HEK293 (cell line): Measurements from ENCODE around the gene TOP2A.
A peak's percentile ranks its signal among the peaks of the same experiment; 100 is the strongest.

ENCODE experiments used
- CTCF ChIA-PET: fragments of 350-600 bp; formaldehyde crosslinking; extraction: SDS; loops from one replicate; lab custom pipeline; 2021; ENCODE audit warnings: antibody characterized with exemption; lab: Yijun Ruan, JAX
- POLR2A ChIA-PET: fragments of 300-600 bp; formaldehyde crosslinking; extraction: SDS; loops from one replicate; lab custom pipeline; 2020; ENCODE audit warnings: antibody characterized with exemption, inconsistent platforms; lab: Yijun Ruan, JAX
- H3K27ac ChIP-seq: fragments of 200-500 bp; sonication (Bioruptor generic); 2 replicates; pipeline ENCODE4 v1.5.1; 2014; ENCODE audit warnings: low read depth, low read length, control low read depth, inconsistent platforms; ENCODE audit errors: extremely low read depth
- H3K36me3 ChIP-seq, 2 experiments: fragments of 200-500 bp in 1 of 2; sonication (Bioruptor generic) in 1 of 2; 1 replicate in 1 of 2; 2 replicates in 1 of 2; pipeline ENCODE4 v1.5.1; 2014 to 2017; ENCODE audit warnings: inconsistent platforms in 2 of 2, low read length in 2 of 2; ENCODE audit not compliant: control insufficient read depth in 2 of 2, insufficient read depth in 1 of 2
- H3K4me1 ChIP-seq: fragments of 200-500 bp; sonication (Bioruptor generic); 2 replicates; pipeline ENCODE4 v1.5.1; 2014; ENCODE audit warnings: mild to moderate bottlenecking, low read length, inconsistent platforms; ENCODE audit not compliant: control insufficient read depth, insufficient read depth
- H3K4me3 ChIP-seq: 2 replicates; pipeline ENCODE4 v1.5.1; 2011; ENCODE audit warnings: low read depth, mild to moderate bottlenecking, control low read depth, low read length, moderate library complexity
- H3K9me3 ChIP-seq: fragments of 200-500 bp; sonication (Bioruptor generic); 2 replicates; pipeline ENCODE4 v1.5.1; 2014; ENCODE audit warnings: low read depth, low read length, inconsistent platforms; ENCODE audit not compliant: control insufficient read depth, insufficient read depth
- HOXD13 ChIP-seq: sonication (generic); formaldehyde crosslinking; IDR thresholded peaks from 2 replicates; pipeline ENCODE4 v1.8.0; 2022; ENCODE audit warnings: missing genetic modification reagents, borderline replicate concordance
- KLF16 ChIP-seq: fragments of 450-650 bp; formaldehyde crosslinking; IDR thresholded peaks from 2 replicates; pipeline ENCODE4 v1.5.1; 2017; ENCODE audit warnings: missing biosample characterization, missing genetic modification characterization
- OVOL3 ChIP-seq: fragments of 450-650 bp; formaldehyde crosslinking; IDR thresholded peaks from 2 replicates; pipeline ENCODE4 v1.5.1; 2016; ENCODE audit warnings: missing biosample characterization, missing genetic modification characterization
- SCRT2 ChIP-seq: fragments of 450-650 bp; formaldehyde crosslinking; IDR thresholded peaks from 2 replicates; pipeline ENCODE4 v1.5.1; 2016; ENCODE audit warnings: missing biosample characterization, missing genetic modification characterization
- SP2 ChIP-seq: fragments of 450-650 bp; formaldehyde crosslinking; IDR thresholded peaks from 2 replicates; pipeline ENCODE4 v1.5.1; 2016; ENCODE audit warnings: missing biosample characterization, missing genetic modification characterization
- YY1 ChIP-seq: fragments of 450-650 bp; formaldehyde crosslinking; IDR thresholded peaks from 2 replicates; pipeline ENCODE4 v1.5.1; 2018; ENCODE audit warnings: missing biosample characterization, missing genetic modification characterization
- ZIC2 ChIP-seq: fragments of 450-650 bp; formaldehyde crosslinking; IDR thresholded peaks from 2 replicates; pipeline ENCODE4 v1.5.1; 2016; ENCODE audit warnings: missing biosample characterization, missing genetic modification characterization
- ZNF112 ChIP-seq: fragments of 450-650 bp; formaldehyde crosslinking; IDR thresholded peaks from 2 replicates; pipeline ENCODE4 v1.5.0; 2017; ENCODE audit warnings: missing biosample characterization, missing genetic modification characterization
- ZNF521 ChIP-seq: fragments of 450-650 bp; formaldehyde crosslinking; IDR thresholded peaks from 2 replicates; pipeline ENCODE4 v1.5.1; 2017; ENCODE audit warnings: missing biosample characterization, mild to moderate bottlenecking, missing genetic modification characterization
- ZNF558 ChIP-seq: fragments of 450-650 bp; formaldehyde crosslinking; IDR thresholded peaks from 2 replicates; pipeline ENCODE4 v1.5.1; 2016; ENCODE audit warnings: missing biosample characterization, missing genetic modification characterization
- ZNF585B ChIP-seq: fragments of 450-650 bp; formaldehyde crosslinking; IDR thresholded peaks from 2 replicates; pipeline ENCODE4 v1.5.1; 2016; ENCODE audit warnings: missing biosample characterization, missing genetic modification characterization
- ZNF707 ChIP-seq: fragments of 450-650 bp; formaldehyde crosslinking; IDR thresholded peaks from 2 replicates; pipeline ENCODE4 v1.5.1; 2016; ENCODE audit warnings: missing biosample characterization, missing genetic modification characterization
- TF ChIP-seq, protein P1 (sequence below): IDR thresholded peaks from 2 replicates; pipeline ENCODE4 v1.6.1; 2011; ENCODE audit warnings: mild to moderate bottlenecking, low read depth, low read length, borderline replicate concordance
- TF ChIP-seq, protein P2 (sequence below): fragments of 450-650 bp; formaldehyde crosslinking; IDR thresholded peaks from 2 replicates; pipeline ENCODE4 v1.5.1; 2016; ENCODE audit warnings: missing biosample characterization, missing genetic modification characterization
- TF ChIP-seq, protein P3 (sequence below): fragments of 450-650 bp; formaldehyde crosslinking; IDR thresholded peaks from 2 replicates; pipeline ENCODE4 v1.5.1; 2016; ENCODE audit warnings: missing biosample characterization, missing genetic modification characterization
- TF ChIP-seq, protein P4 (sequence below): fragments of 450-650 bp; formaldehyde crosslinking; IDR thresholded peaks from 2 replicates; pipeline ENCODE4 v1.5.1; 2017; ENCODE audit warnings: missing biosample characterization, mild to moderate bottlenecking, missing genetic modification characterization, moderate library complexity
- TF ChIP-seq, protein P5 (sequence below): fragments of 450-650 bp; formaldehyde crosslinking; IDR thresholded peaks from 2 replicates; pipeline ENCODE4 v1.5.1; 2017; ENCODE audit warnings: missing biosample characterization, missing genetic modification characterization

TOP2A gene

DNA sequence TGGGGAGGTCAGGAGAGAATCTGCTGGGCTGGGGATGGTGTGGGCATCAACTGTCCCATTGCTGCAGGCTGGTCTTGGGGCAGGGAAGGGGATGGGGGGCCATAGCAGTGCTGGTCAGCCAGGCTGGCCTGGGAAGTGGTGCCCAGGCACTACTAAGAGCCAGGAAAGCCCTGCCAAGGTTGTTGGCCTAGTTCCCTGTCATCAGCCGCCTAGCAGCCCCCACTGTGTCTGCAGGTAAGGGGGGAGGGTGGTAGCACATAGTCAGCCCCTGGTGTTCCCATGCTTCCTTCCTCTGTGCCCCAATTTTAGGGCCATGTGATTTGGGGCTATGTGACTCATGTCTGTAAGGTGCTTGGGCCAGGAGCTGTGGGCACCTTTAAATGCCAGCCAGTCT, 70.9 kb downstream of the TOP2A start (continued):
- TF ChIP-seq SP2 (no peak), YY1 (tag by site-specific recombination) (no peak), ZIC2 (tag by site-specific recombination) (no peak), HOXD13 (CRISPR knock-in tag) (no peak)

DNA sequence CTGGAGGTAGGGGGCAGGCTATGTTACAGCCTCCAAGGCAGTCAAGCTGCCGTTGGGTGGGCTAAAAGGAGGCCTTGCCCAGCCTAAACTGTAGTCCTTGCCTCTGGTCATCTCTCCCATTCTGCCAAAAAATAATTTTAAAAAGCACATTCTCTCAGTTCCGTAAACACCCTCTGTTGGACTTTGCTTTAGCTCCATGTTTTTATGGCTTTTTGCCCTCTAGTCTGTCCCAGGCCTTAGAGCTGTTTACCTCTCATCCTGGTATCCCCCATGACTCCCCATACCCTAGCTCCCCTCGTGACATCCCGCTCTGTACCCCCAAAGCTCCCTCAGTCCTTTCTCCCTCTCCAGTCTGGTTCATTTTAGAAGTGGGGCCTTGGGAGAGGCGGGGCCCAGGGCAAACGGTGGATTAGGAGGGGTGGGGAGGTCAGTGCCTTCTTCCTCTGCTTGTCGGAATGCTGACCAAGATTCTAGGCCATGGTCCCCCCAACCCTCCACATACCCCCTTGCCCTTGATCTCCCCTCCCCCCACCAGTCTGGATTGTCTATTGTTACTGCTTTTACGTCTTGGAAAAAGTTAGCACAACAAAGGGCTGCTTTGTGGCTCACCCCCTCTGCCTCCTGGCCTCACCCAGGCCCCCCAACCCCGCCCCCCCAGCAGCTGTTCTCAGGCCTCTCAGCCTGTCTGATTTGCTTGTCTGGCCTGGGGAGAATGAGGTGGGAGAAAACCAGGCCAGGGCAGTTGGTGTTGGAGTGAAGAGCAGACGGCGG, 71.5 kb downstream of the TOP2A start:
- Histone ChIP-seq H3K9me3 (no peaks in the 10 kb centered on the region), H3K27ac (no peak overlapping the region; the same call in 1 of the 2 replicates), H3K4me3 (no peak overlapping the region), H3K36me3 (peaks cover 0 to 22% of the 10 kb centered on the region in 2 experiments; a peak in 2 of 3 replicates), H3K4me1 (peaks cover 22% of the 10 kb centered on the region)
- ChIA-PET CTCF (interaction anchor here (0.7 to 5.3 kb wide), 9 partner anchors 10 to 144 kb away, joined by 3 to 67 read pairs (median 5); no protein-coding TSS in a partner anchor), POLR2A (interaction anchor here (0.6 to 4.4 kb wide), 13 partner anchors 8 to 1342 kb away, joined by 3 to 33 read pairs (median 5); partner anchors contain the start of genes EIF1, GJD3, TOP2A and WIPF2)
- TF ChIP-seq, protein P1, sequence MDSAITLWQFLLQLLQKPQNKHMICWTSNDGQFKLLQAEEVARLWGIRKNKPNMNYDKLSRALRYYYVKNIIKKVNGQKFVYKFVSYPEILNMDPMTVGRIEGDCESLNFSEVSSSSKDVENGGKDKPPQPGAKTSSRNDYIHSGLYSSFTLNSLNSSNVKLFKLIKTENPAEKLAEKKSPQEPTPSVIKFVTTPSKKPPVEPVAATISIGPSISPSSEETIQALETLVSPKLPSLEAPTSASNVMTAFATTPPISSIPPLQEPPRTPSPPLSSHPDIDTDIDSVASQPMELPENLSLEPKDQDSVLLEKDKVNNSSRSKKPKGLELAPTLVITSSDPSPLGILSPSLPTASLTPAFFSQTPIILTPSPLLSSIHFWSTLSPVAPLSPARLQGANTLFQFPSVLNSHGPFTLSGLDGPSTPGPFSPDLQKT, result no peak
- TF ChIP-seq ZNF585B (tag by site-specific recombination) (no peak), ZNF558 (tag by site-specific recombination) (no peak), ZNF112 (tag by site-specific recombination) (no peak), ZNF707 (tag by site-specific recombination) (no peak), SCRT2 (tag by site-specific recombination) (no peak)

DNA sequence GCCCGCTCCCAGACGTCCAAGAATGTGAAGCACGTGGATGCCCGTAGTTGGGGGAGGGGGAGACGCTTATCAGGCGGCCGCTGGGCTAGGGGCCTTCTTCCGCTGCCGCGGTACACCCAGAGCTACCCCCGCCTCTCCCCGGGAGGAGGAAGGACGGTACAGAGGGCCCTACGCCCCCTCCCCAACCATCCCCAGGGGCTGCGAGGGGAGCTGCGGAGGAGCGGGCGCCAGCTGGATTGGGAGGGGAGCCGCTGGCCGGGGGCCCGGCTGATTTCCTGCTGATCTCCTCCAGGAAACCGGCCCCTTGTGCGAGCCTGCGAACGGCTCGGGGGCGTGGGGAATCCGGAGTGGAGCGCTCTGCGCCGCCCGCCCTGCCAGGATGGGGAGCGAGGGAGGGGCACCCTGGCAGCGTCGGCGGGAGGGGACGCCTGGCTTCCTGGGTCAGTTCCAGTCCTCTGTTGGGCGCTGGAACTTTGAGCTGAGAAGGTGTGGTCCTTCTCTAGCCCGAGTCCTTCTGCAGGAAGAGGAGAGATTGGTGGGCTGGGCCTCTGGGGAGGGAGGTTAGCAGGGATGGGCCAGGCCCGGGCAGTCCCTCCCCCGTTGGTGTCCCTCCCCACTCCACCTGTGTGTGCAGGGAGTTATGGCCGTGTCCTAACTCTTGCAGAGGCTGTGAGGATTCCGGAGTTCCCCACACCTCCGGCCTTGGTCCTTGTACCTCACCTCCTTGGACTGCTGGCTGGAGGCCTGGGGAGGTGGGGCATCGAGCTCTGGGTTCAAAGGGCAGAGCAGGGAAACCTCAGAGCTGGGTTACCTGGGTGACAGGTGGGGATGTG, 72.3 kb downstream of the TOP2A start:
- CTCF ChIA-PET, result interaction anchor here (0.7 to 5.3 kb wide), 10 partner anchors 10 to 143 kb away, joined by 3 to 67 read pairs (median 4); no protein-coding TSS in a partner anchor
- Histone ChIP-seq H3K27ac (peak overlapping the region; percentile 28; the same call in 1 of the 2 replicates), H3K4me3 (peak overlapping the region; percentile 44), H3K4me1 (peaks cover 28% of the 10 kb centered on the region), H3K36me3 (peaks cover 0 to 22% of the 10 kb centered on the region in 2 experiments; a peak in 2 of 3 replicates), H3K9me3 (no peaks in the 10 kb centered on the region)
- POLR2A ChIA-PET, result interaction anchor here (0.5 to 4.4 kb wide), 13 partner anchors 9 to 1343 kb away, joined by 3 to 33 read pairs (median 5); partner anchors contain the start of genes EIF1, GJD3, TOP2A and WIPF2
- no peak for TF ChIP-seq OVOL3 (tag by site-specific recombination)
- TF ChIP-seq ZNF521, result no peak
- TF ChIP-seq, protein P2, sequence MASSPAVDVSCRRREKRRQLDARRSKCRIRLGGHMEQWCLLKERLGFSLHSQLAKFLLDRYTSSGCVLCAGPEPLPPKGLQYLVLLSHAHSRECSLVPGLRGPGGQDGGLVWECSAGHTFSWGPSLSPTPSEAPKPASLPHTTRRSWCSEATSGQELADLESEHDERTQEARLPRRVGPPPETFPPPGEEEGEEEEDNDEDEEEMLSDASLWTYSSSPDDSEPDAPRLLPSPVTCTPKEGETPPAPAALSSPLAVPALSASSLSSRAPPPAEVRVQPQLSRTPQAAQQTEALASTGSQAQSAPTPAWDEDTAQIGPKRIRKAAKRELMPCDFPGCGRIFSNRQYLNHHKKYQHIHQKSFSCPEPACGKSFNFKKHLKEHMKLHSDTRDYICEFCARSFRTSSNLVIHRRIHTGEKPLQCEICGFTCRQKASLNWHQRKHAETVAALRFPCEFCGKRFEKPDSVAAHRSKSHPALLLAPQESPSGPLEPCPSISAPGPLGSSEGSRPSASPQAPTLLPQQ (tag by site-specific recombination), result no peak
- 0 out of 2 replicates have a peak, but pooled peaks have one; percentile 71 for TF ChIP-seq KLF16
- TF ChIP-seq, protein P3, sequence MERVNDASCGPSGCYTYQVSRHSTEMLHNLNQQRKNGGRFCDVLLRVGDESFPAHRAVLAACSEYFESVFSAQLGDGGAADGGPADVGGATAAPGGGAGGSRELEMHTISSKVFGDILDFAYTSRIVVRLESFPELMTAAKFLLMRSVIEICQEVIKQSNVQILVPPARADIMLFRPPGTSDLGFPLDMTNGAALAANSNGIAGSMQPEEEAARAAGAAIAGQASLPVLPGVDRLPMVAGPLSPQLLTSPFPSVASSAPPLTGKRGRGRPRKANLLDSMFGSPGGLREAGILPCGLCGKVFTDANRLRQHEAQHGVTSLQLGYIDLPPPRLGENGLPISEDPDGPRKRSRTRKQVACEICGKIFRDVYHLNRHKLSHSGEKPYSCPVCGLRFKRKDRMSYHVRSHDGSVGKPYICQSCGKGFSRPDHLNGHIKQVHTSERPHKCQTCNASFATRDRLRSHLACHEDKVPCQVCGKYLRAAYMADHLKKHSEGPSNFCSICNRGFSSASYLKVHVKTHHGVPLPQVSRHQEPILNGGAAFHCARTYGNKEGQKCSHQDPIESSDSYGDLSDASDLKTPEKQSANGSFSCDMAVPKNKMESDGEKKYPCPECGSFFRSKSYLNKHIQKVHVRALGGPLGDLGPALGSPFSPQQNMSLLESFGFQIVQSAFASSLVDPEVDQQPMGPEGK, result peak; percentile 90
- TF ChIP-seq HOXD13 (CRISPR knock-in tag), result no peak
- TF ChIP-seq, protein P4, sequence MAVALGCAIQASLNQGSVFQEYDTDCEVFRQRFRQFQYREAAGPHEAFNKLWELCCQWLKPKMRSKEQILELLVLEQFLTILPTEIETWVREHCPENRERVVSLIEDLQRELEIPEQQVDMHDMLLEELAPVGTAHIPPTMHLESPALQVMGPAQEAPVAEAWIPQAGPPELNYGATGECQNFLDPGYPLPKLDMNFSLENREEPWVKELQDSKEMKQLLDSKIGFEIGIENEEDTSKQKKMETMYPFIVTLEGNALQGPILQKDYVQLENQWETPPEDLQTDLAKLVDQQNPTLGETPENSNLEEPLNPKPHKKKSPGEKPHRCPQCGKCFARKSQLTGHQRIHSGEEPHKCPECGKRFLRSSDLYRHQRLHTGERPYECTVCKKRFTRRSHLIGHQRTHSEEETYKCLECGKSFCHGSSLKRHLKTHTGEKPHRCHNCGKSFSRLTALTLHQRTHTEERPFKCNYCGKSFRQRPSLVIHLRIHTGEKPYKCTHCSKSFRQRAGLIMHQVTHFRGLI, result peak; percentile 79
- TF ChIP-seq, protein P5, sequence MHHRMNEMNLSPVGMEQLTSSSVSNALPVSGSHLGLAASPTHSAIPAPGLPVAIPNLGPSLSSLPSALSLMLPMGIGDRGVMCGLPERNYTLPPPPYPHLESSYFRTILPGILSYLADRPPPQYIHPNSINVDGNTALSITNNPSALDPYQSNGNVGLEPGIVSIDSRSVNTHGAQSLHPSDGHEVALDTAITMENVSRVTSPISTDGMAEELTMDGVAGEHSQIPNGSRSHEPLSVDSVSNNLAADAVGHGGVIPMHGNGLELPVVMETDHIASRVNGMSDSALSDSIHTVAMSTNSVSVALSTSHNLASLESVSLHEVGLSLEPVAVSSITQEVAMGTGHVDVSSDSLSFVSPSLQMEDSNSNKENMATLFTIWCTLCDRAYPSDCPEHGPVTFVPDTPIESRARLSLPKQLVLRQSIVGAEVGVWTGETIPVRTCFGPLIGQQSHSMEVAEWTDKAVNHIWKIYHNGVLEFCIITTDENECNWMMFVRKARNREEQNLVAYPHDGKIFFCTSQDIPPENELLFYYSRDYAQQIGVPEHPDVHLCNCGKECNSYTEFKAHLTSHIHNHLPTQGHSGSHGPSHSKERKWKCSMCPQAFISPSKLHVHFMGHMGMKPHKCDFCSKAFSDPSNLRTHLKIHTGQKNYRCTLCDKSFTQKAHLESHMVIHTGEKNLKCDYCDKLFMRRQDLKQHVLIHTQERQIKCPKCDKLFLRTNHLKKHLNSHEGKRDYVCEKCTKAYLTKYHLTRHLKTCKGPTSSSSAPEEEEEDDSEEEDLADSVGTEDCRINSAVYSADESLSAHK (tag by site-specific recombination), result no peak; the same call in 1 of the 2 replicates
